Activated CD8-positive, alpha-beta memory T cell treated with anti-CD3 and anti-CD28 coated beads, Interleukin-2, amount 50 U/mL, for 1 hour (primary cell): ENCODE results near the gene RBM44.
"Not testable (repeated sequence)": the region's sequence is repeated elsewhere in the genome, so short reads cannot be mapped to it uniquely, and the experiment has no call there.

ENCODE experiments used
- DNase-seq: peaks from one replicate; pipeline ENCODE4 v3.0.0-alpha.2; 2020; ENCODE audit errors: extremely low read depth

Gene RBM44

GRCh38 chr2:237774811-237775553 lies 23.6 kb upstream of the RBM44 start:
- no peak for DNase-seq

GRCh38 chr2:237779521-237779920 lies 19.1 kb upstream of the RBM44 start:
- no peak for DNase-seq

- no peak for DNase-seq
Measured at GRCh38 chr2:237782181-237782580, 16.4 kb upstream of the RBM44 start.

GRCh38 chr2:237783678-237784077 lies 14.9 kb upstream of the RBM44 start:
- not testable (repeated sequence) for DNase-seq

- DNase-seq: no peak
Measured at GRCh38 chr2:237786936-237787335, 11.6 kb upstream of the RBM44 start.

- no peak for DNase-seq
Measured at GRCh38 chr2:237790353-237790752, 8.2 kb upstream of the RBM44 start.

GRCh38 chr2:237791977-237792727 lies 6.4 kb upstream of the RBM44 start:
- no peak for DNase-seq

GRCh38 chr2:237797253-237797652 lies 1.3 kb upstream of the RBM44 start:
- no peak for DNase-seq

- no peak for DNase-seq
Measured at GRCh38 chr2:237799060-237799428, 465 bp downstream of the RBM44 start.

- no peak for DNase-seq
Measured at GRCh38 chr2:237801466-237801865, 2.9 kb downstream of the RBM44 start.

- no peak for DNase-seq
Measured at GRCh38 chr2:237806334-237806733, 7.8 kb downstream of the RBM44 start.

- no peak for DNase-seq
Measured at GRCh38 chr2:237815637-237816036, 17.1 kb downstream of the RBM44 start.

- no peak for DNase-seq
Measured at GRCh38 chr2:237816531-237816930, 18.0 kb downstream of the RBM44 start.

GRCh38 chr2:237818066-237818473 lies 19.5 kb downstream of the RBM44 start:
- no peak for DNase-seq

GRCh38 chr2:237819231-237819630 lies 20.7 kb downstream of the RBM44 start:
- no peak for DNase-seq

- no peak for DNase-seq
Measured at GRCh38 chr2:237820421-237820820, 21.8 kb downstream of the RBM44 start.

GRCh38 chr2:237823544-237823943 lies 25.0 kb downstream of the RBM44 start:
- no peak for DNase-seq

- DNase-seq: no peak
Measured at GRCh38 chr2:237824085-237824484, 25.5 kb downstream of the RBM44 start.

GRCh38 chr2:237827421-237827987 lies 28.9 kb downstream of the RBM44 start:
- no peak for DNase-seq

GRCh38 chr2:237830522-237830921 lies 31.9 kb downstream of the RBM44 start:
- no peak for DNase-seq

GRCh38 chr2:237833546-237833945 lies 35.0 kb downstream of the RBM44 start:
- no peak for DNase-seq

GRCh38 chr2:237835372-237835771 lies 36.8 kb downstream of the RBM44 start:
- no peak for DNase-seq

- DNase-seq: no peak
Measured at GRCh38 chr2:237841051-237841450, 42.5 kb downstream of the RBM44 start.
